ENCODE data around the gene SCTR.

Gene SCTR

DNA sequence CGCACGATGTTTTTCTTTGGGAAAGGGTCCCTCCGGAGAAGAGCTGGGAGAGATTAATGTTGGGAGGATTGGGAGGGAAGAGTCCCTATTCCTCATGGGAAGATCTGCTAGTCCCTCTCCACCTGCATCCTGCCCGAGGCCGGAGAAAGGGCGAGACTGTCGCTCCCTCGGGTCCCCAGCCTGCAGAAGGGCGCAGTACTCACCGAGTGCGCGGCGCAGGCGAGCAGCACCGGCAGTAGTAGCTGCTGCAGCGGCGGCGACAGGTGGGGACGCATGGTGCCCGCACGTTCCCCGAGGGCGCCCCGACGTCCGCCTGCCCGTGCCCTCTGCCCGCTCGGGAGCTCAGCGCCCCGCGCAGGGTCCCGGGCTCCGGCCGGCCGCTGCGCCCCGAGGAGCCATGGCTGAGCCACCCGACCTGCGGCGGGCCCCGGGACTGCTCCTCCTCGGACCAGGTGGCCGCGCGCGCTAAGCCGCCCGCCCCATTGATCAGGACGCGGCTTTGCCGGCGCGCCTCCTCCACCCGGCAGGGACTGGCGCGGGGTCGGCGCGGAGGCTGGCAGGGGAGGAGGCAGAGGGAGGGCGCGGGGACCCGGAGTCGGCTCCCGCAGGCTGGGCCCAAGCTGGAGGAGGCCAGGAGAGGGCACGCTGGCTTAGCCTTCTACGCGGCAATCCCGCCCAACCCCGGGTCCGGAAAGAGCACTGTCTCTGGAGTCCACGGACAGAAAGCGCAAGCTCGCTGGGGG lies at the start of gene SCTR:
SCTR (minus strand) TSS at position 532 of the 743 bp plus-strand sequence; CDS start at position 275, 257 bp downstream.
- no peak for DNase-seq

DNA sequence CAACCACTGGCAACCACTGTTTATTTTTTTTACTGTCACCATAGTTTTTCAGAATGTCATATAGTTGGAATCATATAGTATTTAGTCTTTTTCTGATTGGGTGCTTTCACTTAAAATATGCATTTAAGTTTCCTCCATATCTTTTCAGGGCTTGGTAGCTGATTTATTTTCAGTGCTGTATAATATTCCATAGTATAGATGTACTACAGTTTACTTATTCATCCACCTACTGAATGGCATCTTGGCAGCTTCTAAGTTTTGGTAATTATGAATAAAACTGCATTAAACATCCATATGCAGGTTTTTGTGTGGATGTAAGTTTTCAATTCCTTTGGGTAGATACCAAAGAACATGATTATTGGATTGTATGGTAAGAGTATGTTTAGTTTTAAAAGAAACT lies 43.0 kb upstream of the SCTR start:
- DNase-seq: no peak

DNA sequence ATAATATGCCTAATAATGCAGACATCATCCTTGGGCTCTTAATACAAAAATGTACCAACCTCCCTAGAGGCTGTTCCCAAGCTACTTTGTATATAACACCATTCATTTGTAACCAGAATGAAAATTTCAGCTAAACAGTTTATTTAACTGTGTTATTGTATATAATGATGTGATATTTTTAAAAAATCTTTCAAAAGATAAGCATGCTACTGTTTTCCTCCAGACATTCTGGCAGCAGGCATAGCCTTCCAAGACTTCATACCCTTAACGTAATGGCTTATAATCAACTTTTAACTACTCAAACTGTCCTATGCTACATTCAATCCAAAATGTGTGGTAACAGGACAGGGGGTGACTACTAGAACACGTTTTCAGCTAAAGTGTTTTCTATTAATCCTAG lies 41.2 kb upstream of the SCTR start:
- DNase-seq: no peak

DNA sequence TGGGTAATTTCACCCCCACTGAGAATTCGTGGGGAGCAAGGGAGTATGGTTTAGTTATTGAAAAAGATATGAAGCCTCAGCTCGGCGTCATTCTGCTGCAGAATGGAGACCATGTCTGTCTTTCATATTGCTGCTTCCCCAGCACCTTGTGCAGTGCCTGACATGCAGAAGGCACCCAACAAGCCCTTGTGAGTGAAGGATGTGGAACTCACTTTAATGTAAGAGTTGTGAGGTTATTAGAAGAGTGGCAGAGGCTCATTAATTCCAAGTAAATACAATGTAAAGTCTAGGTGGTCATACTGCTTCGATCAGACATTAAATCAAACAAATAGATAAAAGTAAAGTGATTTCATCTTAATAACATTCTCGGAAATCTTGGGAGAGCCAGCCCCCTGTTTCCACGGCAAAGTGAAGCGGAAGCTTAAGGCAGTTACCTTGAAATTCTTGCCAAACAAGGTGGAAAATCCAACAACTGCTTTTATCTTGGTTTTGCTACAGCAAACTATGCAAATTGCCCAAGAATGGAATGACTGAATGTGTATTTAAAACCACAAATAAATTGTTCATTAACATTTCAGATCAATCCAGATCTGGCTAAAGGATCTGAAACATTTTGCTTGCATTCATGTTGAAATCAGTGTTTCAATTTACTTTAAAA lies 29.5 kb upstream of the SCTR start:
- no peak for DNase-seq

DNA sequence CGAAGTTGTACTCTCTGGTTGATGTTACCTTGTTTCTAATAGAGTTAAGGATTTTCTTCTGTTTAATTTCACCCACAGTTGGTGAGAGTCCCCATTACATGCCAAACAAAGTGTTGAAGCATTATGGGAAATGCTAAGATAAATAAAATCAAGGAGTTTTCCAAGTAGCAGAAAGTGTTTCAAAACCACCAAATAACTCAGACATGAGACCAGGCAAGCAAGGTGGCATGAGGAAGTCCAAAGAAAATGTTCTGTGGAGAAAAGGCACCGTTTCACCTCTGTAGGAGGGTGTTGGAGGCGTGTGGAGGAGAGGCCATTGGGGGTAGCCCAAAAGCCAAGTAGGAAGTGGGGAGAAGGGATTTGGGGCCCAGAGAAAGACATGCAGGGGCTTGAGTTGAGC lies 28.6 kb upstream of the SCTR start:
- DNase-seq: no peak

DNA sequence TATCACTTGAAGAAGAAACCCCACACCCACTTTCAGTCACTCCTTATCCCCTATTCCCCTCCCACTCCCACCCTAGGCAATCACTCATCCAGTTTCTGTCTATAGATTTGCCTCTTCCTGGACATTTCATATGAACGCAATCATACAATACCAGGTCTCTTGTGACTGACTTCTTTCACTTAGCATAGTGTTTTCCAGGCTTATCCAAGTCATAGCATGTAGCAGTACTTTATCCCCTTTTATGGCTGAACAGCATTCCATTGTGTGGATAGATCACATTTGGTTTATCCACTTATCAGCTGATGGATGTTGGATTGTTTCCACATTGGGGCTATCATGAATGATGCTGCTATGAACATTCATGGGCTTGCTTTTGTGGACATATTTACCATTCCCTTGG lies 26.6 kb upstream of the SCTR start:
- DNase-seq: no peak

DNA sequence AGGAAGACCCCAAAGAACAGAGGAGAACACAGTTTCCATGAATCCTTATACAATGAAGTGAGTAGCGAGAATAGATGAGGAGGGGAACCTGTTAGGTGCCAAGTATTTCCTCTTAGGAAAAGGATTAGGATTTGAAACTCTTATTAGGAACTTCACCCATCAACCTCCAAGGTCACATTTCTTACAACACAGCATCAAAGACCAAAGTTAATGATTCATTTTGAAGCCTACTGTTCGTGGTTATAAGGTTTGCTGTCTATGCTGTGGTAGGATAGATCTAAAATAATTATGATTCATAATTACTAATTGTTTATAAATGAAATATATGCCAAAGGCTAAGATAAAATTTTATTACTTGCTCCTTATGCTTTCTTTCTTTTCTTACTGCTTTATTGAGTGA lies 26.1 kb upstream of the SCTR start:
- no peak for DNase-seq

DNA sequence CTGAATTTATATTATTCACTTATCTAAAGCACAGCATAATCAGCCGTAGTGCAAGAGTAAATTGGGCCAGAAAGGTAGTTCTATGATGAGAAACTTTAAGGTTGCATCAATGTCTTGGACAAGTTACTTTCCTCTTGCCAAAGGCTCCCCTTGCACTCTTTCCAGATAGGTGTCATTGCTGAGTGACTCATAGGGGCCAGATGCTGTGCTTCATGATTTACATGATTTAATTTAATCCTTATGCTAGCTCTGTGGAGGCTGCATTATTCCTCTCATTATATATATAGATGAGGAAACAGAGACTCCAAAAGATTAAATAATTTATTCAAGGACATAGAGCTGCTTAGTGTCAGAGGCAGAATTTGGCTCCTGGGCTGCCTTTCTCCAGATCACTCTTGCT lies 25.0 kb upstream of the SCTR start:
- no peak for DNase-seq

DNA sequence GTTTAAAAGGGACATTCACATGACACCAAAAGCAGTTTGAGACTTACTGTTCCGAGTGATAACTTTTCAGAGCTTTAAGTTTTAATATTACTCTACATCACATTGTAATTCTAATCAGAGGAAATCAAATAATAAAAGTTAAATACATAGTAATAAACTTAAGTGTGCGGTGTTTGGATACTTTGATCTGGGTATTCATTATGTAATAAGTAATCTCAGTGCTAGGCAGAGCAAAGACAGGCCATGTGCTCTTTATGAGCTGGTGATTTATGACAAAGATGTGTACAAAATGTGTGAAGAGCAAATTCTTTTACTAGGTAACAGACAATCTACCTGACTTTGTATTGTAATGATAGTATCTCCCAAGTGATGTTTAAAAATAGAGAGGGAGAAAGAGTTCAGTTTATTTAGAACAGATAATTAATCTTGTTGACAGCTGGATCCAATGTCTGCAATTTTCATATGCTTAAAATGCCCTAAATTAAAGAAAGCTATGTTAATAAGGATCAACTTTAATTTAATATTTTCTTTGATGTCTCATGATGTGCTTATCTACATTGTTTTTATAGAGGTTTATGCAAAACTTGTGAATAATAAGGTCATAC lies 24.3 kb upstream of the SCTR start:
- no peak for DNase-seq

DNA sequence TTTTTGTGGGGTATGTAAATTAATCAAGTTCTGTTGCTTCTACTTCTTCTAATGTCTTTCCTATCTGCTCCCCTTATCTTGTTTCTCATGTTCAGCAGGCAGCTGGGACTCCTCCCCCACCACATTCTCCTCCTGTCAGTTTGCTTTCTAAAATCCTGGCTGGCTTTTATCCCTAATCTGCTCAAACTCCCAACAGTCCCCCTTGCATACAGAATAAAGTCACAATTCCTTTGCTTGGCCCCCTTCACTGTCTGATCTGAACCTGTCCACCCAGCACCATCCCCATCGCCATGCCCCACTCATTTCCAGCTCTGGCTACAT lies 22.1 kb upstream of the SCTR start:
- DNase-seq: no peak

DNA sequence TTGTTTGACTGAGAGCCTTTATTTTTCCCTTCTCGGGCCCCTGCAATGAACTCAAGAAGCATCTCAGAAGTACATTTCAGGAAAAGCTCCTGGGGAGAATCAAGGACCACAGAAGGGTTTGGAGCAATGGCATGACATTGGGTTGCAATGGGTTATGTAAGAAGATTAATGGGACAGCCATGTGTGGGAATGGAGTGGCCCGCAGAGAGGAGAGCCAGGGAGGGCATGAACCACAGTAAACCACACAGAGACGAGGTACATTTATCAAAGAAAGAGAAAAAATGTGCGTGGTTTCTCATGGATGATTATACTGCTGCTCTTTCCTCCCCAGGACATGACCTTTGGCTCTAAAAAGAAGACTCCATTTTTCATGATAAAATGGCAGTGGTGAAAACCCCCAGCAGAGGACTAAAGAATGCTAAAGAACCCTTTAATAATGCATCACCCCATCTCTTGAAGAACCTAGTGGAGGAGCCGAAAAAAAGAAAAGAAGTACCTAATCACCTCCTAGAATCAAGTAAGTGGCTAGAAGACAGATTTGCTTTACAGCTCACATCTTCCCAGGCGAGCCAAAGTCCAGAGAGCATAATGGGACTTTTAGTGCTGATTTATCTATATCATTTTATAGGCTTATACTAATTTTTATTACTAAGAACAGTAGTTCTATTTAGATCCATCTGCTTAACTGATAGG lies 21.6 kb upstream of the SCTR start:
- DNase-seq: no peak

DNA sequence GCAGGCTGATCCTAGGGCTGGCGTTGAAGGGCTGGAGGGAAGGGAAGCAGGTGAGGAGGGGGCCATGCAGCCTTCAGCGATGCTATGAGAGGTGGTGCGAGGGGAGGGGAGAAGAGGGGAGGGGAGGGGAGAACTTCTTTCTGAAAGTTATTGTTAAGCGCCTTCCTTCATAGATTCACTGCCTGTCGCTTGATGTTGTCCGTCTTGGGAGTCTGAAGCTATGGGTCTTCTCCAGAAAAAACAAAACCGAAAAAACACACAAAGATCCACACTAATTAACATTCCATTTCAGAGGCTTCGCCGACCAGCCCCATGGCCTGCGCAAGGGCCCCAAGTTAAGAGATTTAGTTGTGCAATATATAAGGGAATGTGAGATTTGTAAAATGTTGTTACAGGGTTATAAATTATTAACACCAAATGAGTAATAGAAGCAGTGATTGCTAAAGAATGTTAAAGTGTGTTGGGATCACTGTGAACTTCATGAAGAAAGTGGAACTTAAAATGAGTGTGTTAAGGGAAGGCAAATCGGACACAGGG lies 20.7 kb upstream of the SCTR start:
- no peak for DNase-seq

DNA sequence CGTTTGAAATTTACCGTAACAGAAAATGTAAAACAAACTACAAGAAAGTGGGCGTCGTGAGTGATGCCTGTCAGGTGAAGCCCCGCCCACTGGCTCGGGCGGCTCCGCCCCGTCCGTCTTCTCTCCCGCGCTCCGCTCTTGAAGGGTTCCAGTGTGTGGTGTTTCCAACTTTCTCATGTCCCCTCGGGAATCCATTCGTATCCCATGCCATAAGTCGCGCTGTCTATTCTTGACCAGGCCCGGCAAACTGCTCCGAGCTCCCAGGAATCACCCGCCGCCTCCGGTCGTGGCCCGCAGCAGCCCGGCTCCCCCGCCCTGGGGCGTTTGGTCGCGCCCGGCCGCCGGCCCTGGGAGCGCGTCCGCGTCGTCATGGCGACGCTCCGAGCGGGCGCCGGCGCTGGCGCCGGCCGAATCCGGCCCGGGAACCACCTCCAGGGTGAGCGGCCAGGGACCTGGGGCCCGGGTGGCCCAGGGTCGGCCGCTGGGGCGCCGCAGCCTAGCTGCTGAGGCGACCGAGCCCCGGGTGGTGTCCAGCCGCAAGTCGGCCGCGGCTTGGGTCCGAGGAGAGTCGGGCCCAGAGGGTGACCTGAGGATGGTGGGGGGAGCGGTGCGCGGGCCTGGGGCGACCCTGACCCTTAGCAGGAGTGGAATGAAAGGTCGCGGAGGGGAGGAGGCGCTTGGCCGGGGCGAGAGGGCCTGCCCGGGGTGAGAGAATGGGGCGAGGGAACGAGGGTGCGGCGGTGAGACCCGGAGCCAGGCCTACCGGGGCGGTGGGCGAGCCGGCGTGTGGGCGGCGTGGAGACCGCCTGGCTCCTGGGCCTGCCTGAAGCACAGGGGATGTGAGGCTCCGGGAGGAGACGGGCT lies 20.0 kb upstream of the SCTR start, which contains the start of gene CFAP221:
CFAP221 (plus strand) TSS at position 375 of the 864 bp plus-strand sequence. CDS start 1,683 bp downstream, outside the sequence.
- peak; percentile 76 for DNase-seq

DNA sequence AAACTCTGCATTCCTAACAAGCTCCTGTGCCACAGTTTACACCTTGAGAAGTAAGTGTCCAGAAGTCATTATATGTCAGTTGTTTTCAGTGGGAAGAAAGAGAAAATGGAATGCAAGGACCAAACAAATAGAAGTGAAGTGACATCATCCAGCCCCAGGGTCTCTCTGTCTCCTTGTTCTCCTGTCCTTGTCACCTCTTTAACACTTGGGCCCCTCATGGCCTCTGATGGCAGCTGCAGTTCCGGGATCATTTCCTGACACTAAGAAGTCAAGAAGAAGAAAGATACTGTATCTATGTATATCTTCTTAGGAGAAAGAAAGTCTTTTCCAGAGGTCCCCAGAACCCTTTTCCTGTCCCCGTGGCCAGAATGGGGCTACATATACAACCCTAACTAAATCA lies 17.2 kb upstream of the SCTR start:
- DNase-seq: no peak

DNA sequence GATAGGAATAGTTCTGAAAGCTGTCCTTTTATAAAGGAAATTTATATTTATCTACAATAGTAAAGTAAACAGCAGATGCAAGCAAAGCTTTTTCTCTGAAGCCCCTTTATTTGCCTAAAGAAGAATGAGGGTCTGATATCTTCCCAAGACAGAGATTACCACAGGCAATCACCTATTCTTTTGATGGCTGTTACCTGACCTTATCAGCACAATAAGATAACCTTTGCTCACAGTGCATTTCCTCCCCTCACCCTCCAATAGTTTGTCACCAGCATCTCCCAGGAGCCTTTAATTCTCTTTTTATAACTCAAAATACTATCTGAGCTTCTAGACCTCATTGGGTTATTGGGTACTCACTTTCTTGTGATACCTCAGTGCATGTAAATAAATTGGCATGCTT lies 13.5 kb upstream of the SCTR start:
- DNase-seq: no peak

DNA sequence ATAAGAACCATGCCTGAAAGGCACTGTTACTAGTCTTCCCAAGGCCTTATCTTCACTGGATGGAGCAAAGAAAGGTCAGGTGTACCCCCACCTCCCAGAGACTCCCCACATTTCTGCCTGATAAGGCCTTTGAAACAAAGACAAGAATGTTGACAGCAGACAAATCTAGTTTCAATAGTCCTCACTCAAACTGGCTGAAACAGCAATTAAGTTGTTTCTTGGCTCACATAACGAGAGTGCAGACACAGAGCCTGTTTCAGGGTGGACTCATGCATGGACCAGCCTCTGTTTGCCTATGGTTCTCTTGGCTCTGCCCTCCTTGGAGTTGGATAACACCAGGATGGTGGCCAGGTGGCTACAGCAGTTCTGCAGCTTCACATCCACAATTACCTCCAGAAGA lies 12.4 kb upstream of the SCTR start:
- DNase-seq: no peak

DNA sequence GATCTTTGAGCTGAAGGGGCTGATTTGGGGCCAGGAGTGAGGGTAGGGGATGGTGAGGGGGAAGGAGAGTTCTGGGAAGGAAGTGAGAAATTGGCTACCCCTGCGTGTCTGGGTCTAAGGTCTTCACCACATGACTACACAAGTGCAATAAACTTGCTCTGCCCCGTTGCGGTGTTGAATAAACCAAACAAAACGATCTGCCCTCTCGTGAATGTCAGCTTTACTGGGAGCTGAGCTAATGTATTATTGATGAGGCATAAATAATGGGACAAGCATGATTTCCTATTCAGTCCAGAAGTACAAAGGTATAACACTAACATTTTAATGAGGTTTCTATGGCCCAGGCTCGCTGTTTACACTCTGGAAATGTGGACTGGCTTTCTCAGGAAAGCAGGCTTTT lies 11.9 kb upstream of the SCTR start:
- DNase-seq: no peak

DNA sequence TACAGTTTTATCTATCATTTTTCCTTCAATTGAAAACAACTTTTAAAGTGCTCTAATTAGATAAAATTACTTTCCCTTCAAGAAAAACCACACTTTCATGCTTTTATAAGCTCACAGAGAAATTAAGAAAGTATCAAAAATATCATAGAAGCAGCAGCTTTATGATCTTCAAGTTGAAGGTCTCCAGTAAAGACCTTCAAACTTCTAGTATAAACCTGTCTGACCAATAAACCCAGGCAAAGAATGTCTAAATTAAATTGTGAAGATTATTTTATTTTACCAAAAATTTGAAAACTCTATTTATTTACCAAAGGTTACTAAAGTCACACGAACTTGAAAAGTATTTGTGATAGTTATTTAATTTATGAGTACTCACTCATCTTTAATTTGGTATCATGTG lies 9.3 kb upstream of the SCTR start:
- DNase-seq: no peak

DNA sequence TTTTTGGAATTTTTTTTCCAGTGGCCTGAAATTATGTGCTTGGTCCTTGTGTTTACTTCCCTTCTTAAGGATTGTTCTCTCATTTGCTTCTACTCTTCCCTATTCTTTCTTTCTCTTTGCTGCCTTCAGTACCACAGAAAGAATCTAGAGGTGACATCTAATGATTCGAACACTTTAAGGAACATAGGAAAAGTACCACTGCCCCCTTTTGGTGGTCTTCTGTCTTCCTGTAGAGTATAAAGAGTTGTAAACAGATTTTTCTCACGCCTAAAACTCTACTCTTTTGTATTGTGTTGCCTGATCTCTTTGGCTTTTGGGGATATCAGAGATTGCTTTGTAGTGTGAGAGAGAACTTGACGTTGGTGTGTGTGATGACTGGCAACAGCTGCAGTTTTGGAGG lies 7.0 kb upstream of the SCTR start:
- DNase-seq: no peak

DNA sequence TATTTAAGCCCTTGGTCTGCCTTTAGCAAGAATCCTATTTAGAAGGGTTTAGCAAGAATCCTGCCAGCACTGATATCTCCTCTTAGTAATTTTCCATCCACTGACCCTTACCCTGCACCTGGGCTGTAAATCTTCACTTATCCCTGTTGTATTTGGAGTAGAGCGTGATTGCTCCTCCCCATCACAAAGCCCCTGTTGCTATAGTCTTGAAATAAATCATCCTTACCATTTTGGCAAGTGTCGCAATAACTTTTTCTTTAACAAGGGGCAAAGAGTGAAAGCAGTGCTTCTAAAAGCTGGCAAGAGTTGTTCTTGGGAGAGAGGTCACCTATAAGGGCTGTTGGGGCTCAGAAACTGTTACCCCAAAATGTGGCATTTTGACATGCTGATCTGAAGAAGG lies 3.7 kb upstream of the SCTR start:
- DNase-seq: no peak

DNA sequence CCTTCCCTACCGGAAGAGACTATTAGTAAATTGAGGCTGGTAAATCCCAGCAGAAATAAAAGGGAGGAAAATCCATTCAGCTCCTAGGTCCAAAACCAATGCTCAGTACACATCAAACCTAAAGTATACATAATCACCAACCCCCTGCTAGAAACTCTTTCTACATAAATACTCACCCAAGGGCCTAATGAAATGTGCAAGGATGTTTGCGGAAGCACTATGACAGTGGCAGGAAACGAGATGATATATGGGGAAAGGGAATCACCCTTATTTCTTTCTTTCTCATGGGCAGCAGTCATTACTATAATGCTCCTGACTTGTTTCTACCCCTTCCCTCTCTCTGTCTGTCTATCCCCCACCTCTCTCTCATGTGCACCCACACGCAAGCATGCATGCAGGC lies 1.3 kb upstream of the SCTR start:
- DNase-seq: no peak

DNA sequence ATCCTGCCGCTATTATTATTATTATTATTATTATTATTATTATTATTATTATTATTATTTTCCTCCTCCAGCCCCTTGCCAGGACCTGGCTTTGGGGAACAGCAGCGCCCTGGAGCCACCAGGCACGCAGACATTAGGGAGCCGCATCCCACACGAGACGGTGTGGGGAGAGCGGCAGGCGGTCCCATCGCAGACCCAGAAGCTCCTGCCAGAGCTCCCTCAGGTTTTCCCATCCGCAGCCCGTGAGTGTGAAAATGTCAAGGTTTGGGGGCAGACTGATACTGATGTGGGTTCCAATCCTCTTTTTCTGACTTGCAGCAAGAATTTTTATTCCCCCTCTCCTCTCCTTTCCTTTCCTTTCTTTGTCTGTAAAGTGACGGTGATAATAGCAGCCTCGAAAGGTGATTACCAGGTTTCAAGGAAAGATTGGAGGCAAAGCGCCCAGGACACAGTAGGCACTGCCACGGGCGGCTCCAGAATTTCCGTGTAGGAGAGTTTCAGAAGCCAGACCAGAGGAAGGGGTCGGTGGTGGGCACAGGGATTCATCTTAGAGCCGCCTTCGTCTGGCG lies 816 bp downstream of the SCTR start:
- DNase-seq: no peak

All from NCI-H2029 (cell line).